Measurements from ENCODE around the gene CTRB1.
"Not testable (repeated sequence)": the region's sequence is repeated elsewhere in the genome, so short reads cannot be mapped to it uniquely, and the experiment has no call there.

Gene CTRB1

GRCh38 chr16:75205438-75205837 is 13.3 kb upstream of the CTRB1 start:
- not testable (repeated sequence) for H3K56ac ChIP-seq (ENCODE audit: low read length); H2BK120ac ChIP-seq (ENCODE audit: low read depth, low read length); H2BK15ac ChIP-seq (replicated peaks; ENCODE audit: low read depth); H3K79me2 ChIP-seq (ENCODE audit: control insufficient read depth, insufficient read depth, low read length); H2AK5ac ChIP-seq (ENCODE audit: low read length); H3K4me1 ChIP-seq (ENCODE audit: control insufficient read depth, low read depth, low read length); H3K4ac ChIP-seq (ENCODE audit: low read depth, low read length); H3K4me2 ChIP-seq (ENCODE audit: low read length); H3K36me3 ChIP-seq (ENCODE audit: control insufficient read depth, insufficient read depth, low read length); H3K79me1 ChIP-seq (ENCODE audit: low read length); H3K27me3 ChIP-seq (ENCODE audit: insufficient read depth, low read length, poor library complexity); H4K8ac ChIP-seq (ENCODE audit: low read depth, low read length); H3K9ac ChIP-seq (ENCODE audit: low read length); H2BK5ac ChIP-seq (ENCODE audit: low read length); H4K5ac ChIP-seq (ENCODE audit: low read length); H3K23ac ChIP-seq (ENCODE audit: low read length); H3K4me3 ChIP-seq (ENCODE audit: low read length); DNase-seq; H3K27ac ChIP-seq (ENCODE audit: low read depth, low read length); H3K18ac ChIP-seq (ENCODE audit: low read length)
- no CpG with 5 or more reads among the region's 19 CpGs for WGBS (ENCODE audit: extremely low coverage, insufficient coverage, low lambda C conversion rate)

DNA sequence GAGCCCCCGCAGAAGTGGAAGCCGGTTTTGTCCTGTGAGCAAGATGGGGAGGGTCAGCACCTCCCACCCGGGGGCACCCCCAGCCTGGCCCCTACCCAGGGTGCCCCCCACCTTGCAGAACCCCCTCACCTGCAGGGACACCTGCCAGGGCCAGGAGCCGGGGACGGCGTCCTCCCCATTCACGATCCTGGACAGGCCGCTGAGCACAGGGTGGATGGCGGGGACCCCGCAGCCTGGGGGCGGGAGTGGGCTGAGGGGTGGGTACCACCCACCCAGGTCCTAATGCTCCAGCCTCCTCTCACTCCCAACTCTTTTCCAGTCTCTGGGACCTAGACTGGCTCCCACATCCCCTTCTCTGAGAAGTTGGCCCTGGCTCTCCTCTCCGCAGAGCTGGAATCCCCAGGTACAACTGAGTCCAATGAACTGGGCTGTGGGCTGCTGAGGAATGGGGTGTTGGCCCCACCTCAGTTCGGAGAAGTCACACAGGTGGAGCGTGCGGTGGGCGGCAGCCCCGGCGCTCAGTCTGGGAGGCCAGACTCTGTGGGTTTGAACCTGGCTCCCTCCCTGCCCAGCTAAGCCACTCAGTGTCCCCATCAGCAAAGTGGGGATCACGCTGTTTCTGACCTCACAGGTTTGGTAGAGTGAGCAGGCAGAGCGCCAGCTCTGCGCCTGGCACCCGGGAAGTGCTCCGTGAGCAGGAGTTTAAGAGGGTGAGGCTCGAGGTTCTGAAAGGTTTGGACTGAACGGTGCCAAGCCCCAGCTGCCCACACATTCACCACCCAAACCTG is 12.6 kb upstream of the CTRB1 start:
- H3K4me1 ChIP-seq (ENCODE audit: control insufficient read depth, low read depth, low read length); H4K8ac ChIP-seq (ENCODE audit: low read depth, low read length); H3K4me3 ChIP-seq (ENCODE audit: low read length); DNase-seq; H2BK5ac ChIP-seq (ENCODE audit: low read length); H3K36me3 ChIP-seq (ENCODE audit: control insufficient read depth, insufficient read depth, low read length); H3K4me2 ChIP-seq (ENCODE audit: low read length); H3K4ac ChIP-seq (ENCODE audit: low read depth, low read length); H2AK5ac ChIP-seq (ENCODE audit: low read length); H3K79me1 ChIP-seq (ENCODE audit: low read length); H2BK120ac ChIP-seq (ENCODE audit: low read depth, low read length); H3K56ac ChIP-seq (ENCODE audit: low read length); H3K27me3 ChIP-seq (ENCODE audit: insufficient read depth, low read length, poor library complexity); H3K9ac ChIP-seq (ENCODE audit: low read length); H3K79me2 ChIP-seq (ENCODE audit: control insufficient read depth, insufficient read depth, low read length); H4K5ac ChIP-seq (ENCODE audit: low read length); H3K23ac ChIP-seq (ENCODE audit: low read length); H2BK15ac ChIP-seq (replicated peaks; ENCODE audit: low read depth); H3K18ac ChIP-seq (ENCODE audit: low read length); H3K27ac ChIP-seq (ENCODE audit: low read depth, low read length): not testable (repeated sequence)
- WGBS (ENCODE audit: extremely low coverage, insufficient coverage, low lambda C conversion rate), result no CpG with 5 or more reads among the region's 25 CpGs

- H2BK120ac ChIP-seq (ENCODE audit: low read depth, low read length), result no peak within 1 kb of the TSS
- no peaks in the 10 kb centered on the region for H3K36me3 ChIP-seq (ENCODE audit: control insufficient read depth, insufficient read depth, low read length)
- no peak within 1 kb of the TSS for H2AK5ac ChIP-seq (ENCODE audit: low read length)
- no CpG with 5 or more reads among the region's 24 CpGs for WGBS (ENCODE audit: extremely low coverage, insufficient coverage, low lambda C conversion rate)
- no peak within 1 kb of the TSS for H3K9ac ChIP-seq (ENCODE audit: low read length)
- H3K4me3 ChIP-seq (ENCODE audit: low read length), result no peak within 1 kb of the TSS
- H3K4me2 ChIP-seq (ENCODE audit: low read length), result no peak within 1 kb of the TSS
- H2BK15ac ChIP-seq (replicated peaks; ENCODE audit: low read depth), result no peak within 1 kb of the TSS
- no peak within 1 kb of the TSS for H4K5ac ChIP-seq (ENCODE audit: low read length)
- H3K79me2 ChIP-seq (ENCODE audit: control insufficient read depth, insufficient read depth, low read length), result no peaks in the 10 kb centered on the region
- H3K56ac ChIP-seq (ENCODE audit: low read length), result no peak within 1 kb of the TSS
- H3K18ac ChIP-seq (ENCODE audit: low read length), result no peak within 1 kb of the TSS
- no peak within 1 kb of the TSS for H3K27ac ChIP-seq (ENCODE audit: low read depth, low read length)
- H3K4ac ChIP-seq (ENCODE audit: low read depth, low read length), result no peak within 1 kb of the TSS
- no peak for DNase-seq
- H3K4me1 ChIP-seq (ENCODE audit: control insufficient read depth, low read depth, low read length), result peaks cover 4% of the 10 kb centered on the region
- H3K27me3 ChIP-seq (ENCODE audit: insufficient read depth, low read length, poor library complexity), result no peaks in the 10 kb centered on the region
- no peak within 1 kb of the TSS for H3K23ac ChIP-seq (ENCODE audit: low read length)
- no peaks in the 10 kb centered on the region for H3K79me1 ChIP-seq (ENCODE audit: low read length)
- H2BK5ac ChIP-seq (ENCODE audit: low read length), result no peak within 1 kb of the TSS
- no peak within 1 kb of the TSS for H4K8ac ChIP-seq (ENCODE audit: low read depth, low read length)
Measured at GRCh38 chr16:75206749-75207451, 11.9 kb upstream of the CTRB1 start, which contains the start of gene CTRB2. Gene CTRB2 (minus strand): TSS chr16:75207161. CDS start chr16:75207141, 20 bp downstream.

DNA sequence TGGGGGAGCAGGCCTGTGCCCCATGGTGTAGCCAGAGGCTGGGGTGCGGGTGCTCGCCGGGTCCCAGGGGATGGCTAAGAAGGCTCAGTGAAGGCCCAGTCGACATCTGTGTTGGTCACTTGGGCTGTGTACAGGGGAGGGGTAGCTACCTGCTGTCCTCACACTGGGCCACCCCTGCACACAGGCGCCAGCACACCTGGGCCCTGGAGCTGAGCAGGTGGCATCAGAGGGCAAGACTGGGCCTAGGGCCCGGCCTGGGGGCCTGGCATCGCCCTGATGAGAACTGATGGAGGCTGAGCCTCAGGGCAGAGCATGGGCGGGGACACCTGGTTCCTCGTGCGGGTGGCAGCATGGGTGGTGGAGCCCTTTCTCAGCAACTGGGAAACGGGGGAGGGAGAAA is 11.0 kb upstream of the CTRB1 start:
- H3K56ac ChIP-seq (ENCODE audit: low read length), result no peak overlapping the region
- DNase-seq, result no peak
- no CpG with 5 or more reads among the region's 11 CpGs for WGBS (ENCODE audit: extremely low coverage, insufficient coverage, low lambda C conversion rate)

GRCh38 chr16:75208242-75208825 is 10.5 kb upstream of the CTRB1 start:
- no peak overlapping the region for H3K4ac ChIP-seq (ENCODE audit: low read depth, low read length)
- WGBS (ENCODE audit: extremely low coverage, insufficient coverage, low lambda C conversion rate), result no CpG with 5 or more reads among the region's 13 CpGs
- no peak for DNase-seq

More for the DNA sequence above, 11.0 kb upstream of the CTRB1 start:
- Histone ChIP-seq H3K79me1 (ENCODE audit: low read length) (no peaks in the 10 kb centered on the region), H3K4ac (ENCODE audit: low read depth, low read length) (no peak overlapping the region), H3K4me1 (ENCODE audit: control insufficient read depth, low read depth, low read length) (peaks cover 4% of the 10 kb centered on the region), H4K8ac (ENCODE audit: low read depth, low read length) (no peak overlapping the region), H3K27me3 (ENCODE audit: insufficient read depth, low read length, poor library complexity) (no peaks in the 10 kb centered on the region), H3K9ac (ENCODE audit: low read length) (no peak overlapping the region), H3K36me3 (ENCODE audit: control insufficient read depth, insufficient read depth, low read length) (no peaks in the 10 kb centered on the region), H3K4me2 (ENCODE audit: low read length) (no peak overlapping the region), H2BK5ac (ENCODE audit: low read length) (no peak overlapping the region), H3K23ac (ENCODE audit: low read length) (no peak overlapping the region), H2BK15ac (replicated peaks; ENCODE audit: low read depth) (no peak overlapping the region), H3K27ac (ENCODE audit: low read depth, low read length) (no peak overlapping the region), H3K18ac (ENCODE audit: low read length) (no peak overlapping the region), H2AK5ac (ENCODE audit: low read length) (no peak overlapping the region), H3K79me2 (ENCODE audit: control insufficient read depth, insufficient read depth, low read length) (no peaks in the 10 kb centered on the region), H3K4me3 (ENCODE audit: low read length) (no peak overlapping the region), H2BK120ac (ENCODE audit: low read depth, low read length) (no peak overlapping the region), H4K5ac (ENCODE audit: low read length) (no peak overlapping the region)

More at GRCh38 chr16:75208242-75208825, 10.5 kb upstream of the CTRB1 start:
- no peaks in the 10 kb centered on the region for H3K79me2 ChIP-seq (ENCODE audit: control insufficient read depth, insufficient read depth, low read length)
- H3K27me3 ChIP-seq (ENCODE audit: insufficient read depth, low read length, poor library complexity), result no peaks in the 10 kb centered on the region
- H3K4me2 ChIP-seq (ENCODE audit: low read length), result no peak overlapping the region
- no peaks in the 10 kb centered on the region for H3K36me3 ChIP-seq (ENCODE audit: control insufficient read depth, insufficient read depth, low read length)
- no peak overlapping the region for H4K8ac ChIP-seq (ENCODE audit: low read depth, low read length)
- H3K18ac ChIP-seq (ENCODE audit: low read length), result no peak overlapping the region
- no peak overlapping the region for H3K4me3 ChIP-seq (ENCODE audit: low read length)
- no peak overlapping the region for H4K5ac ChIP-seq (ENCODE audit: low read length)
- H3K27ac ChIP-seq (ENCODE audit: low read depth, low read length), result no peak overlapping the region
- H3K79me1 ChIP-seq (ENCODE audit: low read length), result no peaks in the 10 kb centered on the region
- H3K4me1 ChIP-seq (ENCODE audit: control insufficient read depth, low read depth, low read length), result peaks cover 2% of the 10 kb centered on the region
- no peak overlapping the region for H2BK5ac ChIP-seq (ENCODE audit: low read length)
- no peak overlapping the region for H2AK5ac ChIP-seq (ENCODE audit: low read length)
- H2BK120ac ChIP-seq (ENCODE audit: low read depth, low read length), result no peak overlapping the region
- H2BK15ac ChIP-seq (replicated peaks; ENCODE audit: low read depth), result no peak overlapping the region
- H3K23ac ChIP-seq (ENCODE audit: low read length), result no peak overlapping the region
- H3K9ac ChIP-seq (ENCODE audit: low read length), result no peak overlapping the region
- no peak overlapping the region for H3K56ac ChIP-seq (ENCODE audit: low read length)

All from mesendoderm (in vitro differentiated cells).